Measurements from ENCODE around the gene NPC1.

Gene NPC1

DNA sequence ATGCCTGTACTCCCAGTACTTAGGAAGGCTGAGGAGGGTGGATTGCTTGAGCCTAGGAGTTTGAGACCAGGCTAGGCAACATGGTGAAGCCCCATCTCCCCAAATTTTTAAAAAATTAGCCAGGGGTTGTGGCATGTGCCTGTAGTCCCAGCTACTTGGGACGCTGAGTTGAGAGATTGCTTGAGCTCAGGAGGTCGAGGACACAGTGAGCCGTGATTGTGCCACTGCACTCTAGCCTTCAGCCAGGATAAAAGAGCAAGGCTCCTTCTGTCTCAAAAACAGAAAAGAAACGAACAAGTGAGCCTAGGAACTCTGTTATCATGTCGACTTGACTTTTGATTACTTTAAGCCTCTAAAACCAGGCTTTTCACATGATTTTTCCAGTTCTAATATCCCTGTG, 13.7 kb downstream of the NPC1 start:
- Histone ChIP-seq H3K36me3 (ENCODE audit: insufficient read depth, low read length) (peaks cover 58% of the 10 kb centered on the region), H2AFZ (ENCODE audit: low read length) (no peak overlapping the region), H3K4me3 (ENCODE audit: low read depth, low read length, poor library complexity, severe bottlenecking) (no peak overlapping the region), H3K27ac (ENCODE audit: low read depth, low read length, poor library complexity, severe bottlenecking) (no peak overlapping the region), H3F3A (ENCODE audit: insufficient read depth, low read length) (no peaks in the 10 kb centered on the region), H3K27me3 (ENCODE audit: insufficient read depth, low read length) (no peaks in the 10 kb centered on the region), H3K4me1 (ENCODE audit: insufficient read depth, low read length, severe bottlenecking) (peaks cover 16% of the 10 kb centered on the region), H3K9me3 (ENCODE audit: low read length) (no peaks in the 10 kb centered on the region), H3K4me2 (ENCODE audit: low read length) (no peak overlapping the region), H3K9ac (ENCODE audit: low read length) (no peak overlapping the region), H3K79me2 (ENCODE audit: insufficient read depth, low read length) (no peaks in the 10 kb centered on the region), H4K20me1 (ENCODE audit: insufficient read depth, low read length) (no peaks in the 10 kb centered on the region), H3K9me2 (ENCODE audit: low read depth, low read length) (no peaks in the 10 kb centered on the region)
- no peak for TF ChIP-seq EZH2 (IDR thresholded peaks at IDR 0.05; ENCODE audit: borderline replicate concordance, low read length)
- TF ChIP-seq, protein P1, sequence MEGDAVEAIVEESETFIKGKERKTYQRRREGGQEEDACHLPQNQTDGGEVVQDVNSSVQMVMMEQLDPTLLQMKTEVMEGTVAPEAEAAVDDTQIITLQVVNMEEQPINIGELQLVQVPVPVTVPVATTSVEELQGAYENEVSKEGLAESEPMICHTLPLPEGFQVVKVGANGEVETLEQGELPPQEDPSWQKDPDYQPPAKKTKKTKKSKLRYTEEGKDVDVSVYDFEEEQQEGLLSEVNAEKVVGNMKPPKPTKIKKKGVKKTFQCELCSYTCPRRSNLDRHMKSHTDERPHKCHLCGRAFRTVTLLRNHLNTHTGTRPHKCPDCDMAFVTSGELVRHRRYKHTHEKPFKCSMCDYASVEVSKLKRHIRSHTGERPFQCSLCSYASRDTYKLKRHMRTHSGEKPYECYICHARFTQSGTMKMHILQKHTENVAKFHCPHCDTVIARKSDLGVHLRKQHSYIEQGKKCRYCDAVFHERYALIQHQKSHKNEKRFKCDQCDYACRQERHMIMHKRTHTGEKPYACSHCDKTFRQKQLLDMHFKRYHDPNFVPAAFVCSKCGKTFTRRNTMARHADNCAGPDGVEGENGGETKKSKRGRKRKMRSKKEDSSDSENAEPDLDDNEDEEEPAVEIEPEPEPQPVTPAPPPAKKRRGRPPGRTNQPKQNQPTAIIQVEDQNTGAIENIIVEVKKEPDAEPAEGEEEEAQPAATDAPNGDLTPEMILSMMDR (IDR thresholded peaks at IDR 0.05; ENCODE audit: low read length) = no peak

DNA sequence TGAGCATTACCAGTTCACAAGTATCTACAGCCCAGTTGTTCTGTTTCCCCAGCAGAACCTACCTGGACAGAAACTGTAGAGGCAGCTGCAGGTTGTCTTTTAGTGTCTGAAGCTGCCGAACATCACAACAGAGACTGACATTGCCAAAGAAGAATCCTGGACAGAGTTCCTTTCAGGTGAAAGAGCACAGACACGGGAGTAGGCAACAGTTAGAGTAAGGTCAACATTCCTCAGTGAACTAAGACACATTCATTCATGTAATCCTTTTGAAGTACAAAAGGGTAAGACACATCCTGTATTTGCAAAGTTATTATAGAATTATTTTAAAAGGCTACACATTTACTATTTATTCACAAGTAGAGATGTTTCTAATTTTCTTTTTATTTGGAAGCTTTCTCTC, 14.3 kb downstream of the NPC1 start:
- no peak overlapping the region for H3K4me3 ChIP-seq (ENCODE audit: low read depth, low read length, poor library complexity, severe bottlenecking)
- H3K9me3 ChIP-seq (ENCODE audit: low read length) = no peaks in the 10 kb centered on the region
- peaks cover 63% of the 10 kb centered on the region for H3K36me3 ChIP-seq (ENCODE audit: insufficient read depth, low read length)
- H3K4me1 ChIP-seq (ENCODE audit: insufficient read depth, low read length, severe bottlenecking) = peaks cover 16% of the 10 kb centered on the region
- H3K27ac ChIP-seq (ENCODE audit: low read depth, low read length, poor library complexity, severe bottlenecking) = no peak overlapping the region
- no peaks in the 10 kb centered on the region for H3K79me2 ChIP-seq (ENCODE audit: insufficient read depth, low read length)
- no peaks in the 10 kb centered on the region for H3K27me3 ChIP-seq (ENCODE audit: insufficient read depth, low read length)
- H3K9ac ChIP-seq (ENCODE audit: low read length) = no peak overlapping the region
- TF ChIP-seq, protein P1 (IDR thresholded peaks at IDR 0.05; ENCODE audit: low read length) = no peak
- no peak for TF ChIP-seq EZH2 (IDR thresholded peaks at IDR 0.05; ENCODE audit: borderline replicate concordance, low read length)
- no peak overlapping the region for H3K4me2 ChIP-seq (ENCODE audit: low read length)
- H4K20me1 ChIP-seq (ENCODE audit: insufficient read depth, low read length) = no peaks in the 10 kb centered on the region
- H3F3A ChIP-seq (ENCODE audit: insufficient read depth, low read length) = no peaks in the 10 kb centered on the region
- no peak overlapping the region for H2AFZ ChIP-seq (ENCODE audit: low read length)
- H3K9me2 ChIP-seq (ENCODE audit: low read depth, low read length) = no peaks in the 10 kb centered on the region

DNA sequence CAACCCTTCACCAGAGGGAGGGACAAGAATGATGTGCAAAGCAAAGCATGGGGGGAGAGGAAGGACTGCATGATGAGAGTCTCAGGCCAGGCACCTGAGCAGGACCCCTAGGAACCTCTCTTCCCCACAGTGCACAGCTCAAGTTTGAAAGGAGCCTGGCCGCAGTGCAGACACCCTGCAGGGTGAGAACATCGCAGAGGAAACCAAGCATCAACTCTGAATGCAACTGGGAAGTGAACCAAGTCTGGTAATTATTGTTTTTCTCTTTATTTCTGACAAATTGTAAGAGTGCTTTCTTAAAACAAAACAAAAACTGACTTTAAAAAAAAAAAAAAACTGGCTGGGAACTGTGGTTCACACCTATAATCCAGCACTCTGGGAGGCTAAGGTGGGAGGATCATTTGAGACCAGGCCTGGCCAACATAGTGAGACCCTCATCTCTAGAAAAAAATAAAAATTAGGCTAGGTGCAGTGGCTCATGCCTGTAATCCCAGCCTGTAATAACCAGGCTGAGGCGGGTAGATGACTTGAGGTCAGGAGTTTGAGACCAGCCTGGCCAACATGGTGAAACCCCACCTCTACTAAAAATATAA, 15.3 kb downstream of the NPC1 start:
- H2AFZ ChIP-seq (ENCODE audit: low read length) = no peak overlapping the region
- no peaks in the 10 kb centered on the region for H3K9me3 ChIP-seq (ENCODE audit: low read length)
- no peak for TF ChIP-seq EZH2 (IDR thresholded peaks at IDR 0.05; ENCODE audit: borderline replicate concordance, low read length)
- TF ChIP-seq, protein P1 (IDR thresholded peaks at IDR 0.05; ENCODE audit: low read length) = no peak
- H3K9me2 ChIP-seq (ENCODE audit: low read depth, low read length) = no peaks in the 10 kb centered on the region
- H3K27me3 ChIP-seq (ENCODE audit: insufficient read depth, low read length) = no peaks in the 10 kb centered on the region
- peaks cover 69% of the 10 kb centered on the region for H3K36me3 ChIP-seq (ENCODE audit: insufficient read depth, low read length)
- H3K79me2 ChIP-seq (ENCODE audit: insufficient read depth, low read length) = no peaks in the 10 kb centered on the region
- H3K4me2 ChIP-seq (ENCODE audit: low read length) = no peak overlapping the region
- H3K27ac ChIP-seq (ENCODE audit: low read depth, low read length, poor library complexity, severe bottlenecking) = no peak overlapping the region
- no peak overlapping the region for H3K9ac ChIP-seq (ENCODE audit: low read length)
- H4K20me1 ChIP-seq (ENCODE audit: insufficient read depth, low read length) = no peaks in the 10 kb centered on the region
- H3F3A ChIP-seq (ENCODE audit: insufficient read depth, low read length) = no peaks in the 10 kb centered on the region
- H3K4me1 ChIP-seq (ENCODE audit: insufficient read depth, low read length, severe bottlenecking) = peaks cover 16% of the 10 kb centered on the region
- no peak overlapping the region for H3K4me3 ChIP-seq (ENCODE audit: low read depth, low read length, poor library complexity, severe bottlenecking)
